GM21576 (cell line): ENCODE results near the gene FNDC5.
"Not testable (repeated sequence)": the region's sequence is repeated elsewhere in the genome, so short reads cannot be mapped to it uniquely, and the experiment has no call there.

Source experiments
- ATAC-seq: cut with Tn5 transposase; IDR thresholded peaks from one replicate; pipeline ENCODE4 v1.9.1; 2021; ENCODE audit warnings: mild to moderate bottlenecking, moderate library complexity; ENCODE audit not compliant: unreplicated experiment

The FNDC5 gene

DNA sequence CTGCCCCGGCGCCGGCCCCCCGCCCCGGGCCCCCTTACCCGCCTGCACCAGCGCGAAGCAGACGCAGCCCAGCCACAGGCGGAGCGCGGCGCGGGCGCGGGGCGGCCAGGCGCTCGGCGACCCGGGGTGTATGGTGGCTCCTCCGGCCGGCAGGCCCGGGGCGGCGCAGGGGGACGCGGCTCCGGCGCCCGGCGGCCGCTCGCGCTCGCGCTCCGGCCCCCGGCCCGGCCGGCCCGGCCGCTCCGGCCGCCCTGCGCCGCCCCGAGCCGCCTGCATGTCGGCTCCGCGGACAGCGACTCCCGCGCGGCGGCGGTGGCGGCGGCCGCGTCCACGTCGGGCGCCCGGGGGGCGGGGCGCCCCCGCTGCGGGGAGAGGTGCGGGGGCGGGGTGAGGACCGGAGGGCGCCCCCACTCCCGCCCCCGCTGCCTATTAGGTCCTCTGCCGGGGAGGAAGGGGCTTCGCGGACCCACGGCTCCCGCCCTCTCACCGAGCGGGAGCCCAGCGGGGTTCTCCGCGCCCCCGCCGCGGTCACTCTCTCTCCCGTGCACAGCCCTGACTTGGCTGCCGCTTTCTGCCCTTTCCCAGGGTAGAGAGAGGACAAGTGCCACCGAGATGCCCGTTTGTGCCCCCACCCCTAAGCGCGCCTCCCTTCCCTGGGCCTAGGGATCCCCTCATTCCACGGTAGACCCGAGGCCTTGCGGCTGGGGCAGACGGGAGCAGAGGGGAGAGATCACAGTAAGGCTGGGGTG lies at the start of gene FNDC5:
FNDC5 (minus strand) TSS at position 298 of the 749 bp plus-strand sequence.
- no peak for ATAC-seq

- no peak for ATAC-seq
Observed at GRCh38 chr1:32919811-32920733, 49.4 kb upstream of the FNDC5 start.

GRCh38 chr1:32918179-32918578 lies 47.5 kb upstream of the FNDC5 start:
- no peak for ATAC-seq

GRCh38 chr1:32917521-32917920 lies 46.8 kb upstream of the FNDC5 start:
- no peak for ATAC-seq

- no peak for ATAC-seq
Observed at GRCh38 chr1:32915766-32916706, 45.3 kb upstream of the FNDC5 start.

DNA sequence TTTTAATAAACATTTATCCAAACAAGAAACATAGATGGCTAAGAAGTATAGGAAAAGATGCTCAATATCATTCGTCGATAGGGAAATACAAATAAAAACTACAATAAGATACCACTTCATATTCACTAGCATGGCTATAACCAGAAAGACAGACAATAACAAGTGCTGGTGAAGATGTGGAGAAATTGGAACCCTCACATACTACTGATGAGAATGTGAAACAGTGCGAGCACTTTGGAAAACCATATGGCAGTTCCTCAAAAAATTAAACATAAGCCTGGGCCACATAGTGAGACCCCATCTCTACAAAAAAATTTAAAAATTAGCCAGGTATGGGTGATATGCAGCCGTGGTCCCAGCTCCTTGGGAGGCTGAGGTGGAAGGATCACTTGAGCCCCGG lies 39.6 kb upstream of the FNDC5 start:
- ATAC-seq, result no peak

- no peak for ATAC-seq
Observed at GRCh38 chr1:32907435-32907834, 36.7 kb upstream of the FNDC5 start.

GRCh38 chr1:32906654-32907053 lies 35.9 kb upstream of the FNDC5 start:
- ATAC-seq, result no peak

DNA sequence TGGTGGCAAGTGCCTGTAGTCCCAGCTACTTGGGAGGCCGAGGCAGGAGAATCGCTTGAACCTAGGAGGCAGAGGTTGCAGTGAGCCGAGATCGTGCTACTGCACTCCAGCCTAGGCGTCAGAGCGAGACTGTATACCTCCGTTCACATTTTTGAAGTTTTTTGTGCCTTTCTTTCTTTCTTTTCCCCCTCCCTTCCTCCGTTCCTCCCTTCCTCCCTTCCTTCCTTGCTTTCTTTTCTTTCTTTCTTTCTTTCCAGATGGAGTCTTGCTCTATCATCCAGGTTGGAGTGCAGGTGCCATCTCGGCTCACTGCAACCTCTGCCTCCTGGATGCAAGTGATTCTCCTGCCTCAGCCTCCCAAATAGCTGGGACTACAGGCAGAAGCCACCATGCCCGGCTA lies 34.9 kb upstream of the FNDC5 start:
- ATAC-seq, result not testable (repeated sequence)

GRCh38 chr1:32904797-32905196 lies 34.1 kb upstream of the FNDC5 start:
- ATAC-seq, result no peak

GRCh38 chr1:32903991-32904785 lies 33.5 kb upstream of the FNDC5 start:
- no peak for ATAC-seq

DNA sequence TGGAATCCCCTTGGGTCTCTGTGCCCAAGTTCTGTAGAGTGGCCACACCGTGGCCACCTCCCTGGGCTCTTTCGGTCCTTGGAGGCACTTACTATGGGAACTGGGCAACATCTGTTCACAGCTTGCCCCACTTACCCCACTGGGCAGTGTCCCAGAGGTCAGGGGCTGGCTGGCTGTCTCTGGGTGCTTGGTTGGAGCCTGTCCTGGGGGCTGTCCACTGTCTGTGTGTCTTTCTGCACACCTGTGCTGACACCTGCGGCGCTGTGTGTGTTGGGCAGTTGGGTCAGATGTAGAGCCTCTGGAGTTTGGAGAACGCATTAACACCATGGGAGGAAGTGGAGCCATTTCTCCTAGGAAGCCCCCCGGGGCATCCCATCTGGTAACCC lies 31.8 kb upstream of the FNDC5 start:
- no peak for ATAC-seq

GRCh38 chr1:32901823-32902534 lies 31.3 kb upstream of the FNDC5 start:
- no peak for ATAC-seq

DNA sequence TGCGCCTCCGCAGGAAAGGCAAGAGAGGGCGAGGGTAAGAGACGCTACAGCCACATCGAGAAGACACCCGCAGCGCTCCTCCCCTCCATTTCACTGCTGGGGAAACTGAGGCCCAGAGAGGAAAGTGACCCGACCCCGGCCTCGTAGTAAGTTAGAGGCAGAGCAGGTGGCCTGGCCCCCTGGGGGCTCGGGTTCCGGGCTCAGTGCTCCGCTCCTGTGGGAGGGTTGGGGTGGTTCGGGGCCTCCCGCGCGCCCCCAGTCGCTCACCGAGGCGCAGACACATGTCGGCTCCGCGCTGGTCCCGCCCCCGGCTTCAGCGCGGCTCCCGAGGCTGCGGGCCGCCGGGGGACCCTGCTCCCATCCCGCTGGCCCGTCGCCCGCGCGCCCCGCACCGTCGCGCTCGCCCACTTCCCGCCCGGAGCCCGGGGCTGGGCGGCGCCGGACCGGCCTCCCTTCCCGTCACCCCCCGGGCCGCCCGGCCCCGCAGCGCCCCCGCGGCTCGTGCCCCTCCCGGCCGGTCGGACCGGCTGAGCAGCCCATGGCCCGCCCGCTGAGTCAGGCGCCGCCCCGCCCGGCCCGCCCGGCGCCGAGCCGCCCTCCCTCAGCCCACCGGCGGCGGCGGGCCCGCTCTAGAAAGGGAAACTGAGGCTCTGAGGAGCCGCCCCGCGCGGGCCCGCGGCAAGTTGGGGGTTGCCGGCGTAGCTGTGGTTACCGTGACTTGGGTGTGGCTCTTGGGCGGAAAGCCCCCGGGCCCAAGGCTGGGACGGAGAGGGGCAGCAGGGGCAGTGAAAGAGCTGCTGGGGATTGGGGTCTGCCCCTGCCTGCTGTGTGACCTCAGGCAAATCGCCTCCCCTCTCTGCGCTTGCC lies 30.5 kb upstream of the FNDC5 start, which contains the start of gene TMEM54:
TMEM54 (minus strand) TSS at position 434 of the 867 bp plus-strand sequence; CDS start at position 283, 151 bp downstream.
- no peak for ATAC-seq

GRCh38 chr1:32900371-32900955 lies 29.8 kb upstream of the FNDC5 start:
- no peak for ATAC-seq

DNA sequence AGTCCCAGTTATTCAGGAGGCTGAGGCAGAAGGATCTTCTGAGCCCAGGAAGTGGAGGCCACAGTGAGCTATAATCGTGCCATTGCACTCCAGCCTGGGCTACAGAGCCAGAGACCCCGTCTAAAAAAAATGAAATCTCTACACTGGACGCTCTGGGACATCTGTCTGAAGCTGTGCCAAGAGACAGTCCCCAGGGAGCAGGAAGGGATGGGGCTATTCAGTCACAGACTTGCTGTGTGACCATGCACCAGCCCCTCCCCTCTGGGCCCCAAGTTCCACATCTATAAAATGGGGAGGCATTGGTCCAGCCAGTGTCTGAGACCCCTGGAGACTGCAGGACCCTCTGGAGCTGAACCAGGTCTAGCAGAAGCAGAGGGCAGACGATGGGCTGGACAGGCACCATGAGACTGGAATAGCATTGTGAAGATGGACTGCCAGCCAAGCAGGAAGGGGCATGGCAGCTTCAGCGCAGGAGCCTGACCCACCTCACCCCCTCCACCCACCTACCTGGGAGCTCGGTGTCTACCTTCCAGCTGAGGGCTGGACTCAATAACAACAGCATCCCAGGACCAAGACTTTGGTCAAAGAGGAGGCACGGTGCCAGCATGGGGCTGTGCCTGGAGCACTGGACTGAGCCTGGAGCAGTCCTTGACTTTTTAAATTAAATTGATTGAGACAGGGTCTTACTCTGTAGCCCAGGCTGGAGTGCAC lies 29.0 kb upstream of the FNDC5 start:
- ATAC-seq, result no peak

DNA sequence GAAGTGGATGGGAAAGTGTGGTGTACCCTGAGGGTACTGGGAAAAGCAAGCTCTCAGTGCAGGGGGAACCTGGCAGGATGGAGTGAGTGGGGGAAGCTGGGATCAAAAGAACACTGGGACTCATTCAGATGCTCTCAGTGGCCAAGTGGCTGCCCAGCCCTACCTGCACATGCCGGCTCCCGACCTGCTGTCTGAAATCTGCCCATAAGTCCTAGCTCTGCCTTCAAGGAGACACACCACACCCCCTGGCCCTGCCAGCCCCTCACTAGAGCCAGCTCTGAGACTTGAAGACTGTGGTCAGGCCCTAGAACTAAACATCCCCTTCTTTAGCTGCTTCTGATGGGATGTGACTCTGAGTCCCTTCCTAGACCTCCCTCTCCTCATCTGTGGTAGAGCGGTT lies 28.2 kb upstream of the FNDC5 start:
- no peak for ATAC-seq
